NB4 (cell line): ENCODE results near the gene SMYD5.

Experiments
- DNase-seq: peaks from one replicate; pipeline ENCODE4 v3.0.0; 2010; ENCODE audit warnings: low read depth
- H3K4me3 ChIP-seq: one replicate; pipeline ENCODE4 v1.5.1; 2011; ENCODE audit warnings: mild to moderate bottlenecking, low read depth, low read length, moderate library complexity
- MYC ChIP-seq: IDR thresholded peaks from 2 replicates; pipeline ENCODE4 v1.6.1; 2011; ENCODE audit warnings: low read depth, low read length
- POLR2A ChIP-seq: IDR thresholded peaks from 2 replicates; pipeline ENCODE4 v1.6.1; 2011; ENCODE audit warnings: mild to moderate bottlenecking; ENCODE audit not compliant: insufficient read length; ENCODE audit errors: extremely low read depth
- TF ChIP-seq, protein P1 (sequence below): IDR thresholded peaks from one replicate; pipeline ENCODE4 v1.5.1; 2012; ENCODE audit warnings: low read depth, low read length
- TF ChIP-seq, protein P2 (sequence below): IDR thresholded peaks from 2 replicates; pipeline ENCODE4 v1.6.1; 2011; ENCODE audit warnings: low read depth, low read length

Gene SMYD5

DNA sequence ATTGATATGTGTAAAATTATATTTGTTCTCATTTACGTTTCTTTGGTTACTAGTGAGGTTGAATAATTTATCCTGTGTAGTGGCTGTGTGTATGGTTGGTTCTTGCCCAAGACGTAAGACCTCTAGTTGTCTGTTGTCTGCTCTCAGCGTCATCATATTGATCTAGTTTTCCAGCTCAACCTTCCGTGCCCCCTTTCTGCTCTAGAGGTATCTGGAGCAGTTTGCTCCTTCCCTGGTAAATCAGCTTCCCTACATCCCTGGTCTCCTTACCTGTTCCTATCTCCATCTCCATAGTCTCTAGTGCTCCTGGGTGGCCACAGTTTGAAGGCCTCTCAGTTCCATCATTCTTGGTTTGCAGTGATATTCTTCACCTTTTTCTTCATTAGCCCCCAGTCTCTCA, 1.2 kb downstream of the SMYD5 start:
- DNase-seq = no peak
- peak overlapping the region; percentile 71 for H3K4me3 ChIP-seq

DNA sequence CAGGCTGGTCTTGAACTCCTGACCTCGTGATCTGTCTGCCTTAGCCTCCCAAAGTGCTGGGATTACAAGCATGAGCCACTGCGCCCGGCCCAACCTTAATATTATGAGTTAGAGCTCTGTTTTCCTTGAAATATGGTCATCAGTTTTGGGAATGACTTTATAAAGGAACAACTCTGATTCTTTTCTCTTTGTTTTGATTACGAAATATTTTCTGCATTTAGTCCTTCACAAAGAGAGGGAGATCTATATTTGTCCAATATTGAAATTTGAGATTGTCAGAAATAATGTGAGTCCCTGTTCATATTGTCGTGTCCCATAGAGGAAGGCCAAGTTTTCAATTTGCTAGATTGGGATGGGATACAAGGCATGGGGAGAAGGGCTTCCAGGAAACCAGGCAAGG, 3.1 kb downstream of the SMYD5 start:
- no peak overlapping the region for H3K4me3 ChIP-seq
- no peak for TF ChIP-seq MYC
- no peak for TF ChIP-seq POLR2A
- TF ChIP-seq, protein P1, sequence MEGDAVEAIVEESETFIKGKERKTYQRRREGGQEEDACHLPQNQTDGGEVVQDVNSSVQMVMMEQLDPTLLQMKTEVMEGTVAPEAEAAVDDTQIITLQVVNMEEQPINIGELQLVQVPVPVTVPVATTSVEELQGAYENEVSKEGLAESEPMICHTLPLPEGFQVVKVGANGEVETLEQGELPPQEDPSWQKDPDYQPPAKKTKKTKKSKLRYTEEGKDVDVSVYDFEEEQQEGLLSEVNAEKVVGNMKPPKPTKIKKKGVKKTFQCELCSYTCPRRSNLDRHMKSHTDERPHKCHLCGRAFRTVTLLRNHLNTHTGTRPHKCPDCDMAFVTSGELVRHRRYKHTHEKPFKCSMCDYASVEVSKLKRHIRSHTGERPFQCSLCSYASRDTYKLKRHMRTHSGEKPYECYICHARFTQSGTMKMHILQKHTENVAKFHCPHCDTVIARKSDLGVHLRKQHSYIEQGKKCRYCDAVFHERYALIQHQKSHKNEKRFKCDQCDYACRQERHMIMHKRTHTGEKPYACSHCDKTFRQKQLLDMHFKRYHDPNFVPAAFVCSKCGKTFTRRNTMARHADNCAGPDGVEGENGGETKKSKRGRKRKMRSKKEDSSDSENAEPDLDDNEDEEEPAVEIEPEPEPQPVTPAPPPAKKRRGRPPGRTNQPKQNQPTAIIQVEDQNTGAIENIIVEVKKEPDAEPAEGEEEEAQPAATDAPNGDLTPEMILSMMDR = no peak
- TF ChIP-seq, protein P2, sequence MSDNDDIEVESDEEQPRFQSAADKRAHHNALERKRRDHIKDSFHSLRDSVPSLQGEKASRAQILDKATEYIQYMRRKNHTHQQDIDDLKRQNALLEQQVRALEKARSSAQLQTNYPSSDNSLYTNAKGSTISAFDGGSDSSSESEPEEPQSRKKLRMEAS = no peak
- no peak for DNase-seq

More for the DNA sequence above, 1.2 kb downstream of the SMYD5 start:
- TF ChIP-seq, protein P2 = no peak
- no peak for TF ChIP-seq POLR2A

DNA sequence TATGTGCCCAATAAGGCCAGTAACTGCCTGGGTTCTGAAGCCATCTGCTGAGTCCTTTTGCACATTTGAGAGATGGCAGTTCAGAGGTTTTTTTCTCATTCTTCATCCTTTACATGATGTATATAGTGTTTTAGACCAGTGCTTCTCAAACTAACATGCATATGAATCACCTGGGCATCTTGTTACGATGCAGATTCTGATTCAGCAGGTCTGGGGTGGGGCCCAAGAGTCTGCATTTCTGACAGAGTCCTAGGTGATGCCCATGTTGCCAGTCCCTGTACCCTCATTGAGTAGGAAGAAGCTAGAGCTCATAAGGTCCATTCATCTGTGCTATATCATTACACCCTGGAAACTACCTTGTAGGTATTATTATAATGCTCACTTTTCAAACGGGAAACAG, 3.8 kb downstream of the SMYD5 start:
- no peak overlapping the region for H3K4me3 ChIP-seq
- no peak for DNase-seq
- TF ChIP-seq, protein P1 = no peak
- no peak for TF ChIP-seq POLR2A
- TF ChIP-seq MYC = no peak
- TF ChIP-seq, protein P2 = no peak

DNA sequence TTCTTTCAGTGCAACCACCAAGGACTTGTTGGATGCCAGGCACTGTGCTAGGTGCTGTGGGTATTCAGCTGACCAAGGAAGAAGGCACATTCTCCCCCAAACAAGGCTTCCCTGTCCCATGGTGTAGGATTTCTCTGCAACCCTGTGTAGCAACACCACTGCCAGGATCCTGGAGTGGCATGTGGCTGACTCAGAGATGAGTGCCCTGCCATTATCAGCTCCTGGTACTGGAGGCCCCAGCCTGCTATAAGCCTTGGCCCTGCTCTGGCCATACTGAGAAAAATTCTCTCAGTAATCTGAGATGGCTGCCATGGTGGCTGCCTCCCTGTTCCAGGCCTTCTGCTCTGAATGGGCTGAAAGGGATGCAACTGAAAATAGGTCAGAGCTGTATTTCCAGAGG, 4.3 kb downstream of the SMYD5 start:
- H3K4me3 ChIP-seq = no peak overlapping the region
- TF ChIP-seq, protein P2 = no peak
- no peak for TF ChIP-seq POLR2A
- TF ChIP-seq MYC = no peak
- TF ChIP-seq, protein P1 = no peak
- DNase-seq = no peak

DNA sequence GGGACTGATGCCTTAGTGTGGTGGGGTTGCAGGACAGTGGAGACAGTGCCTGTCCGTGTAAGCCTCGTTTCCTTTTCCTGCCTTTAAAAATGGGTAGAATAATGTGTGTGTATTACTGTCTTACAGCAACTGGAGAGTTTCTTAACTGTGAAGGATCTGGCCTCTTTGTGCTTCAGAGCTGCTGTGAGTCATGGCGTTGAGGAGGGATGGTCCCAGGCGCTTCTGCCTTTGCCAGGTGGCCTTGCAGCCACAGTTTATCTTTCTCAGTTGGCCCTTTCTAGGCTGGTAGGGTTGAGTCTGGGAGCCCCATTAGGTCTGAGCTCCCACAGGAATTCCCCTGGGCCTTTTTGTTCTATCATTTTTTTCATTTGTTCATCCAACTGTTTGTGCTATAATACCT, 9.8 kb downstream of the SMYD5 start:
- TF ChIP-seq, protein P2 = no peak
- TF ChIP-seq POLR2A (no peak), MYC (no peak)
- TF ChIP-seq, protein P1 = no peak
- H3K4me3 ChIP-seq = no peak overlapping the region
- no peak for DNase-seq

DNA sequence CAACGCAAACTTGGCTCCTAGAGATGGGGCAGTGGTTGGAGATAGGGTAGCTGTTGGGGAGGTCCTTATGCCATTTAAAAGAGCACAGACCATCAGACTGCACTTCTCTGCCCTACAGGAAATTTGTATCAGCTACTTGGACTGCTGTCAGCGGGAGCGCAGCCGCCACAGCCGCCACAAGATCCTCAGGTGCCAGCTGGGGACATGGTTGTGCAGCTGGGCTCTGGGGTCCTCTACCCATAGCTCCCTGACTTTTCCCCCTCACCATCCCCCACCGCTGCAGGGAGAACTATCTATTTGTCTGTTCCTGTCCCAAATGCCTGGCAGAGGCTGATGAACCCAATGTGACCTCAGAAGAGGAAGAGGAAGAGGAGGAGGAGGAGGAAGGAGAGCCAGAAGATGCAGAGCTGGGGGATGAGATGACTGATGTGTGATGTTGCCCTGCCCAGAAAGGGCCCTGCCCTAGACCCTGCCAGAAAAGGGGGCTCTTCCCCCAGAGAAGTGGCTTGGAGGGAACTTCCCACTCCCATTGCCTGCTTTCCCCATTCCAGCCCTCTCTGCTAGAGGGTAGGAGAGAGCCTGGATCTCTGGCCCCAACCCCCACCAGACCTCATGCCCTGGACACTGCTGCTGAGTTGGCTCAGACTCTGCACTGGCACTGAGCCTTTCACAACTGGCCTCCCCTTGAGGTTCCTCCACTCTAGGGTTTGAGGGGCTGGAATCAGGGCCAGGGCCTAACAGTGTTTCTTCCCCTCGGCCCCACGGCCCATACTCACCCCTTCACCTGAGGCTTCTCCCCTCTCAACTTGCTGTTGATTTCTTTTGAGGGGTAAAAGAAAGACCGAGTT, 11.7 kb downstream of the SMYD5 start:
- TF ChIP-seq, protein P2 = no peak
- TF ChIP-seq MYC (no peak), POLR2A (no peak)
- TF ChIP-seq, protein P1 = no peak
- no peak overlapping the region for H3K4me3 ChIP-seq
- no peak for DNase-seq
